ENCODE results near the gene GPRIN2. TPM values are rescaled to one million over a fixed set of nuclear protein-coding genes. Genes with fewer than 3 reads are reported as not detected.

GPRIN2 gene
- total RNA-seq, 1 experiment from 2014 or later = 10.5 TPM

GRCh38 chr10:46546591-46547540 lies 9.6 kb downstream of the GPRIN2 start:
- H3K18ac ChIP-seq (ENCODE audit: insufficient read length, low read depth, low read length) = no peak overlapping the region
- H3K56ac ChIP-seq (ENCODE audit: insufficient read length, low read depth, low read length) = no peak overlapping the region
- peaks cover 8% of the 10 kb centered on the region; the same call in 1 of the 2 replicates for H3K4me1 ChIP-seq (ENCODE audit: insufficient read depth, low read length)
- no peak overlapping the region for H2BK5ac ChIP-seq (ENCODE audit: insufficient read length, low read length)
- H3K23me2 ChIP-seq (ENCODE audit: insufficient read length, low read depth, low read length, poor library complexity, severe bottlenecking) = no peaks in the 10 kb centered on the region
- H4K5ac ChIP-seq (ENCODE audit: insufficient read length, low read depth, low read length) = no peak overlapping the region
- no peak overlapping the region for H4K8ac ChIP-seq (replicated peaks; ENCODE audit: insufficient read length, low read depth, low read length)
- no peak overlapping the region for H3K27ac Mint-ChIP-seq
- H3K27ac ChIP-seq (ENCODE audit: insufficient read length, low read depth, low read length) = no peak overlapping the region
- no peak overlapping the region for H2AFZ ChIP-seq (ENCODE audit: low read length)
- H2BK15ac ChIP-seq (ENCODE audit: low read depth, low read length) = no peak overlapping the region
- no peak overlapping the region for H3K14ac ChIP-seq (ENCODE audit: insufficient read depth, low read length)
- no CpG with 5 or more reads among the region's 11 CpGs for WGBS (ENCODE audit: extremely low coverage, insufficient read length, low lambda C conversion rate)
- peaks cover 8% of the 10 kb centered on the region for H3K27me3 Mint-ChIP-seq (ENCODE audit: low read depth)
- no peaks in the 10 kb centered on the region for H3K27me3 ChIP-seq (ENCODE audit: insufficient read depth, low read length)
- H3T11ph ChIP-seq (ENCODE audit: low read length) = no peak overlapping the region
- no peak overlapping the region for H2BK120ac ChIP-seq (ENCODE audit: low read depth, low read length, poor library complexity, severe bottlenecking)
- no peak overlapping the region for H4K91ac ChIP-seq (ENCODE audit: insufficient read length, low read depth, low read length)
- H3K4me1 Mint-ChIP-seq = peaks cover 24 to 26% of the 10 kb centered on the region in 2 experiments
- H3K4ac ChIP-seq (ENCODE audit: low read depth, low read length) = no peak overlapping the region
- no peak overlapping the region for H3K4me2 ChIP-seq (ENCODE audit: insufficient read depth, insufficient read length, low read length)
- no peaks in the 10 kb centered on the region for H3K79me2 ChIP-seq (ENCODE audit: insufficient read depth, low read length)
- no peak overlapping the region for H2BK12ac ChIP-seq (ENCODE audit: insufficient read length, low read depth, low read length)
- H2BK20ac ChIP-seq (ENCODE audit: low read depth, low read length, poor library complexity, severe bottlenecking) = no peak overlapping the region
- H2AK5ac ChIP-seq (ENCODE audit: insufficient read length, low read length) = no peak overlapping the region
- no peaks in the 10 kb centered on the region for H3K9me3 Mint-ChIP-seq
- peaks cover 0 to 3% (median 0%) of the 10 kb centered on the region in 3 experiments; a peak in 1 of 7 replicates for H3K36me3 Mint-ChIP-seq (ENCODE audit: insufficient read depth in 1 of 3, low read depth in 3 of 3)
- H3K4me3 Mint-ChIP-seq = no peak overlapping the region
- no peak overlapping the region for H3K23ac ChIP-seq (ENCODE audit: insufficient read length, low read depth, low read length)
- no peaks in the 10 kb centered on the region for H3K9me3 ChIP-seq (ENCODE audit: control insufficient read depth, low read depth, low read length)
- TF ChIP-seq CTCF (conservative IDR thresholded peaks at IDR 0.05) = no peak
- peak; percentile 29 for DNase-seq
- no peaks in the 10 kb centered on the region for H4K20me1 ChIP-seq (ENCODE audit: control insufficient read depth, insufficient read depth, insufficient read length)
- H3K9ac ChIP-seq (ENCODE audit: extremely low read depth, insufficient read length, low read length) = no peak overlapping the region
- H3K79me1 ChIP-seq (ENCODE audit: insufficient read depth, low read depth, low read length, poor library complexity, severe bottlenecking) = no peaks in the 10 kb centered on the region

Measured in H9 (cell line).